Naive thymus-derived CD4-positive, alpha-beta T cell (primary cell): Measurements from ENCODE around the gene GPAT3. TPM values are rescaled to one million over a fixed set of nuclear protein-coding genes. Genes with fewer than 3 reads are reported as not detected.

ENCODE experiments used
- ATAC-seq: fragments of 150-1000 bp; cut with Tn5 transposase; 2 replicates; pipeline ENCODE4 v1.10.0; 2021; ENCODE audit warnings: mild to moderate bottlenecking, moderate library complexity
- CTCF ChIA-PET: fragments of 350-600 bp; sonication (Branson Sonifier 250); formaldehyde crosslinking; loops from one replicate; lab custom pipeline; 2021; ENCODE audit warnings: antibody characterized with exemption; lab: Charles Lee
- POLR2A ChIA-PET: fragments of 350-600 bp; sonication (Branson Sonifier 250); formaldehyde crosslinking; loops from one replicate; lab custom pipeline; 2021; ENCODE audit warnings: antibody characterized with exemption, inconsistent platforms; lab: Charles Lee
- DNase-seq, 9 donors: peaks; one replicate each; pipeline versions ENCODE4 v3.0.0 to v3.0.0-alpha.2; 2020 to 2022; ENCODE audit warnings: mixed read lengths in 1 of 9
- H3K27ac ChIP-seq: one replicate; pipeline ENCODE4 v1.7.0; 2013; ENCODE audit warnings: mild to moderate bottlenecking, low read depth, low read length, moderate library complexity
- H3K27me3 ChIP-seq, 2 donors: one replicate each; pipeline ENCODE4 v1.7.0; 2013; ENCODE audit warnings: low read length in 2 of 2, mild to moderate bottlenecking in 2 of 2, moderate library complexity in 2 of 2; ENCODE audit not compliant: control insufficient read depth in 2 of 2, insufficient read depth in 2 of 2
- H3K36me3 ChIP-seq, 3 experiments: 1 replicate in 2 of 3; 2 replicates in 1 of 3; pipeline ENCODE4 v1.7.0; 2013; ENCODE audit warnings: low read length in 3 of 3, mild to moderate bottlenecking in 3 of 3, moderate library complexity in 1 of 3; ENCODE audit not compliant: insufficient read depth in 3 of 3, control insufficient read depth in 2 of 3
- H3K4me1 ChIP-seq, 2 donors: one replicate each; pipeline ENCODE4 v1.7.0; 2013; ENCODE audit warnings: low read length in 2 of 2, mild to moderate bottlenecking in 2 of 2, moderate library complexity in 1 of 2; ENCODE audit not compliant: control insufficient read depth in 2 of 2, insufficient read depth in 2 of 2
- H3K4me3 ChIP-seq: 2 replicates; pipeline ENCODE4 v1.7.0; 2013; ENCODE audit warnings: mild to moderate bottlenecking, low read length
- H3K9me3 ChIP-seq, 3 experiments: 1 replicate in 2 of 3; 2 replicates in 1 of 3; pipeline ENCODE4 v1.7.0; 2013; ENCODE audit warnings: low read length in 3 of 3; ENCODE audit not compliant: control insufficient read depth in 2 of 3
- H3K27ac Mint-ChIP-seq, 9 donors: one replicate each; pipeline ENCODE4 v1.8.0; 2020 to 2022; ENCODE audit warnings: mixed read lengths in 9 of 9, mild to moderate bottlenecking in 8 of 9, moderate library complexity in 5 of 9, inconsistent platforms in 2 of 9
- H3K27me3 Mint-ChIP-seq, 5 donors: one replicate each; pipeline ENCODE4 v1.8.0; 2021 to 2022; ENCODE audit warnings: mixed read lengths in 5 of 5, mild to moderate bottlenecking in 1 of 5
- H3K36me3 Mint-ChIP-seq, 5 donors: one replicate each; pipeline ENCODE4 v1.8.0; 2020 to 2022; ENCODE audit warnings: mixed read lengths in 5 of 5, mild to moderate bottlenecking in 3 of 5, inconsistent platforms in 1 of 5
- H3K4me1 Mint-ChIP-seq, 7 donors: one replicate each; pipeline ENCODE4 v1.8.0; 2020 to 2022; ENCODE audit warnings: mixed read lengths in 7 of 7, mild to moderate bottlenecking in 3 of 7, inconsistent platforms in 1 of 7
- H3K4me3 Mint-ChIP-seq, 10 donors: one replicate each; pipeline ENCODE4 v1.8.0; 2020 to 2022; ENCODE audit warnings: mild to moderate bottlenecking in 10 of 10, mixed read lengths in 10 of 10, moderate library complexity in 6 of 10, inconsistent platforms in 2 of 10
- H3K9me3 Mint-ChIP-seq, 11 donors: one replicate each; pipeline ENCODE4 v1.8.0; 2020 to 2022; ENCODE audit warnings: mixed read lengths in 11 of 11, mild to moderate bottlenecking in 4 of 11, inconsistent platforms in 1 of 11, moderate library complexity in 1 of 11
- intact Hi-C, 2 donors: fragments of 100-400 bp; cut with micrococcal nuclease; formaldehyde crosslinking; loops; one replicate each; pipeline ENCODE4 v1.15.1; 2023
- polyA plus RNA-seq, 2 donors: library from polyadenylated mRNA; unstranded; fragments of 300-500 nt; fragmentation: Illumina TruSeq; gene quantifications; one replicate each; pipeline ENCODE4 v1.2.3, GENCODE V29; 2021
- total RNA-seq, 6 experiments: library from RNA in 5 of 6; stranded (reverse) in 5 of 6; gene quantifications; 1 replicate in 5 of 6; 2 replicates in 1 of 6; pipeline ENCODE4 v1.2.3 and lab custom pipeline; 2021 to 2026

Gene GPAT3
- total and polyA plus RNA-seq, 7 experiments from 2014 or later: 1.5 to 14.6 (median 4.4) TPM

DNA sequence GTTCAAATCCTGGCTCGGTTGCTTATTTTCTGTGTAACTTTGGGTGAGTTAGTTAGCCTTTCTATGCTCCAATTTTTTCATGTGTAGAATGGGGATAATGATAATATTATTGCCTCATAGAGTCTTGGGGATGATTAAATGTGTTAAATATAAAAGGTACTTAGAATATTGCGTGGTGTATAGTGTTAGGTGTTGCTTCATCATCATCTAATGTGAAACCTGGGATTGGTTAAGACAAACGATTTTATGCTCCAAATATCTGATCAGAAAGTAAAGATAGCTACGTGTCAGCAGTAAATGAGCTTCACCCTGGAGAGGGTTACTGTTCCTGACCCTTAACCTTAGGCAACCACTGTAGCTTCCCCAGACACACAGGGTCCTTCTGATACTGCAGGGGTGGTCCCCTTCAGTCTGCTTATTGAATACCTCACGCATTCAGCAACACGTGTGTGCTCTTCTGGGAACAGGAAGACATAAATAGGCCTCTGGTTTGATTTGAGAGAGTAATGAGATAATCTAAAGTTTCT lies 50.1 kb downstream of the GPAT3 start:
- no peak overlapping the region for H3K27ac ChIP-seq
- no peaks in the 10 kb centered on the region for H3K36me3 ChIP-seq
- no peaks in the 10 kb centered on the region for H3K27me3 ChIP-seq
- no peaks in the 10 kb centered on the region for H3K4me1 Mint-ChIP-seq
- H3K4me1 ChIP-seq: no peaks in the 10 kb centered on the region
- ChIA-PET CTCF (no interaction called here), POLR2A (no interaction called here)
- H3K27me3 Mint-ChIP-seq: no peaks in the 10 kb centered on the region
- H3K27ac Mint-ChIP-seq: no peak overlapping the region
- peaks cover 0 to 29% (median 4%) of the 10 kb centered on the region in 5 donors for H3K36me3 Mint-ChIP-seq
- intact Hi-C loops: no loop called here
- H3K4me3 ChIP-seq: no peak overlapping the region
- ATAC-seq (no peak), DNase-seq (no peak)
- H3K4me3 Mint-ChIP-seq: no peak overlapping the region
- no peaks in the 10 kb centered on the region for H3K9me3 ChIP-seq
- no peaks in the 10 kb centered on the region for H3K9me3 Mint-ChIP-seq

DNA sequence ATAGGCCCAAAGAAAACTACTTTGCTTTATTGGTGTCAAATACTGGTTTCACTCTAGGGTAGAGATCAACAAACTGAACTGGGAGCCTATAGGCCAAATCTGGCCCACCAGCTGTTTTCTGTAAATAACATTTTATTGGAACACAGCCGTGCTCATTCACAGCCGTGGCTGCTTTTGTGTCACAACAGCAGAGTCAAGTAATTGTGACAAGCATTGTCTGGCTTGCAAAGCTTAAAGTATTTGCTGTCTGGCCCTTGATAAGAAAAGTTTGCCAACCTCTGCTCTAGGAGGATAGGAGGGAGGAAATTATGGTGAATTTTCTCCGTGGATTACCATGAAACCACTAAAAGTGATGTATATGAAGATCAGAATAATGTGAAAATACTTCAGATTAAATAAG lies 53.4 kb downstream of the GPAT3 start:
- no peaks in the 10 kb centered on the region for H3K9me3 ChIP-seq
- Mint-ChIP-seq H3K4me1 (no peaks in the 10 kb centered on the region), H3K27me3 (no peaks in the 10 kb centered on the region), H3K4me3 (no peak overlapping the region), H3K27ac (no peak overlapping the region), H3K9me3 (no peaks in the 10 kb centered on the region), H3K36me3 (peaks cover 1 to 30% (median 6%) of the 10 kb centered on the region in 5 donors)
- ChIA-PET CTCF (interaction anchor here (0.6 to 1.0 kb wide), 2 partner anchors 10 to 44 kb away, joined by 3 to 4 read pairs; no protein-coding TSS in a partner anchor), POLR2A (no interaction called here)
- H3K4me3 ChIP-seq: no peak overlapping the region
- no peaks in the 10 kb centered on the region for H3K36me3 ChIP-seq
- intact Hi-C loops: no loop called here
- H3K4me1 ChIP-seq: no peaks in the 10 kb centered on the region
- ATAC-seq (no peak), DNase-seq (no peak)
- no peak overlapping the region for H3K27ac ChIP-seq
- no peaks in the 10 kb centered on the region for H3K27me3 ChIP-seq

DNA sequence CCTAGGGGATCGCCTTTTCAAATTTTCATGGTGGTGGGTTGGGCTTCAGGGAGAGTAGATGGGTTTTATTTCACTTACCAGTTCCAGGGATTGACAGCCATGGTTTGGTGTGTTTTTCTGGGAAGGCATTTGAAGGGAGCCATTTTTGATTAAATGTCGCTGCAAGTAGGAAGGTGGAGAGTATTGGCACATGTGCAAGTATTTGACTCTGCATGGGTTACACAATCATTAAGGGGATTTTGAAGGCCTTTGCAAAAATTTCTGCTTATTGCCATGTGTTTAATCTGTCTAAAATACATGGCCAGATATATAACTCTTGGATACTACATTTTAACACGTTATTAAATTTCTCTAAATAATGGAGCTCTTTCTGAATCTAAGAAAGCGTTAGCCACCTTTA lies 55.1 kb downstream of the GPAT3 start:
- H3K4me3 Mint-ChIP-seq: no peak overlapping the region
- H3K27ac Mint-ChIP-seq: no peak overlapping the region
- Histone ChIP-seq H3K27me3 (no peaks in the 10 kb centered on the region), H3K36me3 (no peaks in the 10 kb centered on the region), H3K9me3 (no peaks in the 10 kb centered on the region), H3K27ac (no peak overlapping the region), H3K4me1 (no peaks in the 10 kb centered on the region), H3K4me3 (no peak overlapping the region)
- peaks cover 1 to 45% (median 9%) of the 10 kb centered on the region in 5 donors for H3K36me3 Mint-ChIP-seq
- ChIA-PET CTCF (no interaction called here), POLR2A (no interaction called here)
- H3K27me3 Mint-ChIP-seq: no peaks in the 10 kb centered on the region
- H3K4me1 Mint-ChIP-seq: no peaks in the 10 kb centered on the region
- intact Hi-C loops: no loop called here
- H3K9me3 Mint-ChIP-seq: no peaks in the 10 kb centered on the region
- ATAC-seq: no peak
- no peak for DNase-seq

DNA sequence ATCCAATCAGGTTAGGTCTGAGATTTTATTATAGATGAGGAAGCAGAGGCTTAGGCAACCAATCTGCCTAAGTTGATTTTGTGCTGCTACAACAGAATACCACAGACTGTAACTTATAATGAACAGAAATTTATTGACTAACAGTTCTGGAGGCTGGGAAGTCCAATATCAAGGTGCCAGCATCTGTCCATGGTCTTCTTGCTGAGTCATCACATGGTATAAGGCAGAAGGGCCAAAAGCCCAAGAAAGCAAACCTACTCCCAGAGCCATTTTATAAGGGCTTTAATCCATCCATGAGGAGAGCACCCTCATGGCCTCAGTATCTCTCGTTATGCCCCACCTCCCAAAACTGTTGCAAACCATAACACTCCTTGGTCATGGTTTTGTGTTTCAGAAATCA lies 55.8 kb downstream of the GPAT3 start:
- H3K4me3 Mint-ChIP-seq: no peak overlapping the region
- H3K36me3 ChIP-seq: no peaks in the 10 kb centered on the region
- H3K9me3 ChIP-seq: no peaks in the 10 kb centered on the region
- no peaks in the 10 kb centered on the region for H3K4me1 Mint-ChIP-seq
- no peaks in the 10 kb centered on the region for H3K9me3 Mint-ChIP-seq
- CTCF ChIA-PET: no interaction called here
- peaks cover 1 to 52% (median 15%) of the 10 kb centered on the region in 5 donors for H3K36me3 Mint-ChIP-seq
- ATAC-seq (no peak), DNase-seq (no peak)
- no peaks in the 10 kb centered on the region for H3K27me3 ChIP-seq
- intact Hi-C loops: no loop called here
- H3K27ac Mint-ChIP-seq: no peak overlapping the region
- H3K4me3 ChIP-seq: no peak overlapping the region
- no peaks in the 10 kb centered on the region for H3K4me1 ChIP-seq
- H3K27me3 Mint-ChIP-seq: no peaks in the 10 kb centered on the region
- H3K27ac ChIP-seq: no peak overlapping the region
- POLR2A ChIA-PET: no interaction called here

DNA sequence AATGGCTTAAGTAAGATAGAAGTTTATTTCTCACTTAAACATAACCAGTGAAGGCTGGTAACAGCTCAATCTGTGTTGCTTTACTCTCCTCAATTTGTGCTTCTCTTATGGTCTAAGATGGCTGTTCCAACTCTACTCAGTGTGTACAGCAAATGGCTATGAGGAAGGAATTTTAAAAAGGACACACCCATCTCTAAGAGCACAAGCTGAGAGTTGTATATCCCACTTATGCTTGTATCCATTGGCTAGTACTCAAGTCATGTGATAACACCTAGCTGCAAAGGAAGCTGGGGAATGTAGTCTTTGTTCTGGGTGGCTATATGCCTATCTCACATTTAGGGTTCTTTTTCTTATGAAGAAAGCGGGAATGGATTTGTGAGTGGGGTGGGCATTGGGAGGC lies 63.3 kb downstream of the GPAT3 start:
- H3K27ac Mint-ChIP-seq: no peak overlapping the region
- ATAC-seq: peak; percentile 75
- no peaks in the 10 kb centered on the region for H3K4me1 Mint-ChIP-seq

DNA sequence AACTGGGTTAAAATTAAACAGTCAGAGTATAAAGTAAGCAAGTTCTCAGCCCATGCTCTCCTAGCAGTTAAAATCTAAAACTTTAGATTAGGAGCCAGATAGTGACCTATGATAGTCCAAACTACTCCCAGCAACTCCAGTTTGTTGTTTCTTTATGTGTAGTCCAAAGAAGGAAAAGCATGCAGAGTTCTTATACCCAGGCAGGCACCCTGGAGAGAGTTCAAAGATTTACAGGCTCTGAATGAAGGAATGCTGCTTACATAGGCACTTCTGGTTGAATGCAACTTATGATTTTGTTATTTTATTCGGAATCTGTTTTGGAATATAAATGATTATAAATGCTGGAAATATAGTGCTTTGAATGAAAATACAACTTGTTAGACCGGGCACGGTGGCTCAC lies 67.2 kb downstream of the GPAT3 start:
- ATAC-seq (no peak), DNase-seq (no peak)
- Mint-ChIP-seq H3K4me3 (no peak overlapping the region), H3K4me1 (no peaks in the 10 kb centered on the region), H3K27ac (no peak overlapping the region), H3K36me3 (peaks cover 0 to 21% (median 0%) of the 10 kb centered on the region in 5 donors), H3K9me3 (peaks cover 0 to 4% (median 0%) of the 10 kb centered on the region in 11 donors), H3K27me3 (peaks cover 0 to 8% (median 0%) of the 10 kb centered on the region in 5 donors)
- Histone ChIP-seq H3K9me3 (no peaks in the 10 kb centered on the region), H3K27ac (no peak overlapping the region), H3K36me3 (no peaks in the 10 kb centered on the region), H3K4me1 (no peaks in the 10 kb centered on the region), H3K27me3 (no peaks in the 10 kb centered on the region), H3K4me3 (no peak overlapping the region)
- intact Hi-C loops: no loop called here
- ChIA-PET CTCF (no interaction called here), POLR2A (no interaction called here)

More for the DNA sequence above, 63.3 kb downstream of the GPAT3 start:
- DNase-seq: peak in 1 of 9 donors; percentile 1
- H3K9me3 Mint-ChIP-seq: peaks cover 0 to 4% (median 0%) of the 10 kb centered on the region in 11 donors
- H3K36me3 Mint-ChIP-seq: peaks cover 0 to 45% (median 18%) of the 10 kb centered on the region in 5 donors
- POLR2A ChIA-PET: interaction anchor here (0.6 kb wide), 1 partner anchor 88 kb away, joined by 5 read pairs; no protein-coding TSS in a partner anchor
- no peaks in the 10 kb centered on the region for H3K27me3 ChIP-seq
- H3K4me3 Mint-ChIP-seq: no peak overlapping the region
- no peak overlapping the region for H3K4me3 ChIP-seq
- no peaks in the 10 kb centered on the region for H3K9me3 ChIP-seq
- intact Hi-C loops: no loop called here
- H3K4me1 ChIP-seq: no peaks in the 10 kb centered on the region
- H3K27me3 Mint-ChIP-seq: no peaks in the 10 kb centered on the region
- CTCF ChIA-PET: interaction anchor here (0.9 to 1.0 kb wide), 2 partner anchors 9 to 11 kb away, joined by 3 to 4 read pairs; no protein-coding TSS in a partner anchor
- no peak overlapping the region for H3K27ac ChIP-seq
- H3K36me3 ChIP-seq: no peaks in the 10 kb centered on the region

DNA sequence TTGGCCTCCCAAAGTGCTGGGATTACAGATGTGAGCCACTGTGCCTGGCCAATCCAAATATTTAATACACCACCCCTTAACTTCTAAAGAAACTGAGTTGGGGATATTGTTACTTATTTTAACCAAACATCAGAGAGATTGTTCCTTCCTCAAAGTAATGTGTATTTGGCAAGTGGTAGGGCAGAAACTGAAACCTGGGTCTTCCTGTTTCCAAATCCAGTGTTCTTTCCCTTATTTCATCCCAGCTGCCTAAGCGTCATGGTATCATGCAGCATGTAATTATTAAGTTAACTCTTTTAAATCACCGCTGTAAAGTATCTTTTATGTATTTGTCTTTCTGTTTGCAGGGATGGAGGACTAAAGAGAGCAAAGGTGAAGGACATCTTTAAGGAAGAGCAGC lies 68.4 kb downstream of the GPAT3 start:
- peaks cover 0 to 4% (median 0%) of the 10 kb centered on the region in 11 donors for H3K9me3 Mint-ChIP-seq
- H3K4me3 ChIP-seq: no peak overlapping the region
- intact Hi-C loops: no loop called here

More for the DNA sequence above, 68.4 kb downstream of the GPAT3 start:
- Histone ChIP-seq H3K36me3 (no peaks in the 10 kb centered on the region), H3K9me3 (no peaks in the 10 kb centered on the region), H3K4me1 (no peaks in the 10 kb centered on the region), H3K27me3 (no peaks in the 10 kb centered on the region), H3K27ac (no peak overlapping the region)
- Mint-ChIP-seq H3K27me3 (peaks cover 0 to 12% (median 2%) of the 10 kb centered on the region in 5 donors), H3K36me3 (peaks cover 0 to 16% (median 0%) of the 10 kb centered on the region in 5 donors), H3K27ac (no peak overlapping the region), H3K4me3 (no peak overlapping the region), H3K4me1 (no peaks in the 10 kb centered on the region)
- no peak for ATAC-seq
- ChIA-PET POLR2A (no interaction called here), CTCF (no interaction called here)
- no peak for DNase-seq
